OCI-LY1 (cell line): ENCODE measurements around the gene C1orf105.

ENCODE experiments used
- H2AFZ ChIP-seq: fragments of 200-600 bp; sonication (generic), shearing (Covaris generic); 2 replicates; pipeline ENCODE4 v1.6.0; 2014; ENCODE audit warnings: antibody characterized with exemption, mild to moderate bottlenecking, low read length
- H3F3A ChIP-seq: fragments of 200-600 bp; sonication (generic), shearing (Covaris generic); 2 replicates; pipeline ENCODE4 v1.6.0; 2014; ENCODE audit warnings: mild to moderate bottlenecking, antibody characterized with exemption, low read length, moderate library complexity; ENCODE audit not compliant: insufficient read depth
- H3K27ac ChIP-seq: fragments of 200-600 bp; sonication (generic); 2 replicates; pipeline ENCODE4 v1.5.1; 2014; ENCODE audit warnings: low read length, mixed run types, mild to moderate bottlenecking, low read depth; ENCODE audit not compliant: poor library complexity, severe bottlenecking
- H3K27me3 ChIP-seq: fragments of 200-600 bp; sonication (generic); 2 replicates; pipeline ENCODE4 v1.6.0; 2014; ENCODE audit warnings: antibody characterized with exemption, mild to moderate bottlenecking, low read length, moderate library complexity; ENCODE audit not compliant: insufficient read depth
- H3K36me3 ChIP-seq: fragments of 200-600 bp; sonication (generic); 2 replicates; pipeline ENCODE4 v1.6.1; 2014; ENCODE audit warnings: mild to moderate bottlenecking, antibody characterized with exemption, low read length, moderate library complexity, mixed read lengths; ENCODE audit not compliant: insufficient read depth
- H3K4me1 ChIP-seq: fragments of 200-600 bp; sonication (generic); 2 replicates; pipeline ENCODE4 v1.5.1; 2014; ENCODE audit warnings: mild to moderate bottlenecking, low read length, moderate library complexity; ENCODE audit not compliant: insufficient read depth, severe bottlenecking
- H3K4me2 ChIP-seq: fragments of 200-600 bp; sonication (generic), shearing (Covaris generic); 2 replicates; pipeline ENCODE4 v1.6.1; 2014; ENCODE audit warnings: low read length
- H3K4me3 ChIP-seq: fragments of 200-600 bp; sonication (generic); 2 replicates; pipeline ENCODE4 v1.5.1; 2014; ENCODE audit warnings: low read length, low read depth, mild to moderate bottlenecking, mixed read lengths; ENCODE audit not compliant: poor library complexity, severe bottlenecking
- H3K79me2 ChIP-seq: fragments of 200-600 bp; shearing (Covaris generic); 2 replicates; pipeline ENCODE4 v1.6.1; 2016; ENCODE audit warnings: mixed run types, low read length, mixed read lengths; ENCODE audit not compliant: insufficient read depth
- H3K9ac ChIP-seq: fragments of 200-600 bp; sonication (generic), shearing (Covaris generic); 2 replicates; pipeline ENCODE4 v1.6.1; 2014; ENCODE audit warnings: mild to moderate bottlenecking, low read length, mixed read lengths
- H3K9me2 ChIP-seq: fragments of 200-600 bp; sonication (generic), shearing (Covaris generic); 2 replicates; pipeline ENCODE4 v1.6.1; 2014; ENCODE audit warnings: low read depth, mild to moderate bottlenecking, low read length, mixed read lengths
- H3K9me3 ChIP-seq: fragments of 200-600 bp; shearing (Covaris generic); 2 replicates; pipeline ENCODE4 v1.6.1; 2014; ENCODE audit warnings: low read length, mixed read lengths
- H4K20me1 ChIP-seq: fragments of 200-600 bp; sonication (generic), shearing (Covaris generic); 2 replicates; pipeline ENCODE4 v1.6.0; 2016; ENCODE audit warnings: mild to moderate bottlenecking, low read length; ENCODE audit not compliant: insufficient read depth
- EZH2 ChIP-seq: fragments of 200-600 bp; sonication (generic), shearing (Covaris generic); IDR thresholded peaks from 2 replicates; pipeline ENCODE4 v1.8.0; 2017; ENCODE audit warnings: borderline replicate concordance, mixed run types, mild to moderate bottlenecking, antibody characterized with exemption, low read length, moderate library complexity, mixed read lengths
- TF ChIP-seq, protein P1 (sequence below): fragments of 200-600 bp; sonication (generic), shearing (Covaris generic); IDR thresholded peaks from 2 replicates; pipeline ENCODE4 v1.5.1; 2017; ENCODE audit warnings: mild to moderate bottlenecking, antibody characterized with exemption, low read length, moderate library complexity, mixed read lengths

C1orf105 gene

GRCh38 chr1:172460887-172461315 lies 40.4 kb downstream of the C1orf105 start:
- H3K27ac ChIP-seq, result no peak overlapping the region
- no peaks in the 10 kb centered on the region for H3K36me3 ChIP-seq
- H3K9me2 ChIP-seq, result no peaks in the 10 kb centered on the region
- TF ChIP-seq, protein P1, sequence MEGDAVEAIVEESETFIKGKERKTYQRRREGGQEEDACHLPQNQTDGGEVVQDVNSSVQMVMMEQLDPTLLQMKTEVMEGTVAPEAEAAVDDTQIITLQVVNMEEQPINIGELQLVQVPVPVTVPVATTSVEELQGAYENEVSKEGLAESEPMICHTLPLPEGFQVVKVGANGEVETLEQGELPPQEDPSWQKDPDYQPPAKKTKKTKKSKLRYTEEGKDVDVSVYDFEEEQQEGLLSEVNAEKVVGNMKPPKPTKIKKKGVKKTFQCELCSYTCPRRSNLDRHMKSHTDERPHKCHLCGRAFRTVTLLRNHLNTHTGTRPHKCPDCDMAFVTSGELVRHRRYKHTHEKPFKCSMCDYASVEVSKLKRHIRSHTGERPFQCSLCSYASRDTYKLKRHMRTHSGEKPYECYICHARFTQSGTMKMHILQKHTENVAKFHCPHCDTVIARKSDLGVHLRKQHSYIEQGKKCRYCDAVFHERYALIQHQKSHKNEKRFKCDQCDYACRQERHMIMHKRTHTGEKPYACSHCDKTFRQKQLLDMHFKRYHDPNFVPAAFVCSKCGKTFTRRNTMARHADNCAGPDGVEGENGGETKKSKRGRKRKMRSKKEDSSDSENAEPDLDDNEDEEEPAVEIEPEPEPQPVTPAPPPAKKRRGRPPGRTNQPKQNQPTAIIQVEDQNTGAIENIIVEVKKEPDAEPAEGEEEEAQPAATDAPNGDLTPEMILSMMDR, result no peak
- TF ChIP-seq EZH2, result no peak
- H3K79me2 ChIP-seq, result no peaks in the 10 kb centered on the region
- no peaks in the 10 kb centered on the region for H4K20me1 ChIP-seq
- no peaks in the 10 kb centered on the region for H3K9me3 ChIP-seq
- no peak overlapping the region for H2AFZ ChIP-seq
- H3K9ac ChIP-seq, result no peak overlapping the region
- no peaks in the 10 kb centered on the region for H3K27me3 ChIP-seq
- H3K4me2 ChIP-seq, result no peak overlapping the region
- no peak overlapping the region for H3K4me3 ChIP-seq
- no peaks in the 10 kb centered on the region for H3K4me1 ChIP-seq
- no peaks in the 10 kb centered on the region for H3F3A ChIP-seq

DNA sequence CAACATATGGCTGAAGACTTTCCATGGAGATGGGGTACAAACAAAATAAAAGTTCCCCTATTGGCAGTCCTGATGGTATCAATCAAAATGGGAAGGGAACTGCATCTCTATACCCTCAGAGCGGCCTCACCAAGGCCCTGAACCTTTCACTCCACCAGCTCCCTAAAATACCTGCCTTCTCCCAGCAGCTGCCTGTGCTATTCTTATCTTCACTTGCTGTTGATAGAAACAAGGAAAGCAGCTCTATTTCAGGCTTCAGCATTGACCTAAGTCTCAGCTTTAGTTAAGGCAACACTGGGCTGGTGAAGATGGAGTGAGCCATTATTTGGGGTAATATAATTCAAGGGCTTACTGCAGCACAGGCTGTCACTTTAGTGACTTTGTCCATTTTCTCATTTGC lies 45.1 kb downstream of the C1orf105 start:
- Histone ChIP-seq H3K9ac (no peak overlapping the region), H3K4me1 (no peaks in the 10 kb centered on the region), H3K36me3 (no peaks in the 10 kb centered on the region), H3K27me3 (no peaks in the 10 kb centered on the region), H3K9me3 (no peaks in the 10 kb centered on the region), H3K4me3 (no peak overlapping the region), H2AFZ (no peak overlapping the region), H3K4me2 (no peak overlapping the region), H3F3A (no peaks in the 10 kb centered on the region), H3K79me2 (no peaks in the 10 kb centered on the region), H3K27ac (no peak overlapping the region), H3K9me2 (no peaks in the 10 kb centered on the region), H4K20me1 (no peaks in the 10 kb centered on the region)
- TF ChIP-seq EZH2, result no peak
- TF ChIP-seq, protein P1, result no peak

DNA sequence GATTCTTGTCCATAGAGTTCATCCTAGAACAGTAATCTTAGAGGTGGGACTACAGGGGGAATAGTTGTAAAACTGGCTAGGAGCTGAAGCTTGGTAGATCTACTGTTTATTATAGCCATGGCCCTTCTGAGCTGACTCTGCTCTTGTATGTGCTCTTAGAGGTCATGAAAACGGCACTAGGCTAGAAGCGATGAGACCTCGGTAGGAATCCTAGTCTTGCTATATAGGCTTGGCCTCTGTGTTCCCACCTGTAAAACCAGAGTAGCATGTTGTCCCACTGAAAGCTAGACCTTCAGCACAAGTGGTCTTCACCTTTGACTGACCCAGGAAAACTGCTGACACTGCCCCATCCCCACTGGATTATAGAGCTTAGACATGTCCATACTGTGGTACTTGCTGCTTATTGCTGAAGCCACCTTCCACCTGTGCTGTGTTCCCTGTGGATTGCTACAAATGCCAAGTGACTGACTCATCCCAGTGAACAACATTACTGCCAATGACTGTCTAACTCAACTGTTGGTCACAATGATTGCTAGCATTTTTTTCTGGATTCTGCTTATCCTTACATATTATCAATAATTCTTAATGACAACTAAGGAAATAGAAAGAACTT lies 46.4 kb downstream of the C1orf105 start:
- H3K9ac ChIP-seq, result no peak overlapping the region
- H3K27ac ChIP-seq, result no peak overlapping the region
- no peak overlapping the region for H3K4me2 ChIP-seq

More for the DNA sequence above, 46.4 kb downstream of the C1orf105 start:
- no peaks in the 10 kb centered on the region for H4K20me1 ChIP-seq
- H3K27me3 ChIP-seq, result no peaks in the 10 kb centered on the region
- H3K4me3 ChIP-seq, result no peak overlapping the region
- TF ChIP-seq, protein P1, result no peak
- TF ChIP-seq EZH2, result no peak
- H3K36me3 ChIP-seq, result no peaks in the 10 kb centered on the region
- H3K9me2 ChIP-seq, result no peaks in the 10 kb centered on the region
- H3F3A ChIP-seq, result no peaks in the 10 kb centered on the region
- no peaks in the 10 kb centered on the region for H3K4me1 ChIP-seq
- no peak overlapping the region for H2AFZ ChIP-seq
- H3K79me2 ChIP-seq, result no peaks in the 10 kb centered on the region
- H3K9me3 ChIP-seq, result no peaks in the 10 kb centered on the region
